GM18858 (cell line): ENCODE measurements around the gene GADL1.

Source experiments
- ATAC-seq: cut with Tn5 transposase; IDR thresholded peaks from one replicate; pipeline ENCODE4 v1.9.1; 2021; ENCODE audit not compliant: unreplicated experiment

GADL1 gene

GRCh38 chr3:30696403-30696819 lies 198.1 kb downstream of the GADL1 start:
- no peak for ATAC-seq

DNA sequence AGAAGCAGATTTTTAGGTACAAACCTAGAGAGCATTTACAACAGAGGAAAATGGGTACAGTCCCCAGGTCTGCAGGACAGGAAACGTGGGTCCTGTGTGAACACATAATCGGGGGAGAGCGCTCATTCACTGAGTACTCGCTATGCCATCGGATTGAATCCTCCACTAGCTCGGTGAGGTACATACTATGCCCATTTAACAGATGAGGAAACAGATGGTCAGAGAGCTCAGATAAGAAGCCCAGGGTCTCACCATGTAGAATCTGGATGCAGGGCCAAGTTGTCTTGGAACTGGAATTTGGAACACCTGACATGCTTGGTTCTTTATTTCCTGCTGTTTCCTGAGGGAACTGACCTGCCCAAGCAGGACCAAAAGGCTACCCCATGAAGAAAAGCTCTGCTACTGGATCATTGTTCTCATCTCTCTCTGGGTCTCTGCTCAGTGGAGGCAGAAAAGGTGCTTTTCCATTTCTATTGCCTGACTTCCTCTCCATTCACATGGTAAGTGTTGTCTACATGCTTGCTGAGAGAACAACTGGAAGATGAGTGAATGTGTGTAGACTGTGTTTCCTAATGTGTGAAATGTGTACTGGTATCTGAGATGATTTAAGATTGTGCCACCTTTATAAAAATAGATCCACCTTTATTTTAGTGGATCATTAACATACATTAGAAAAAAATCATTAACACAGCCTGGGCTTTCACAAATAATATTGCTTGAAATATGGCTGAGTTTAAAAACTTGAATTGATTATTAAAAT lies 199.0 kb downstream of the GADL1 start:
- no peak for ATAC-seq

- no peak for ATAC-seq
Observed at GRCh38 chr3:30694668-30695067, 199.8 kb downstream of the GADL1 start.

GRCh38 chr3:30694148-30694547 lies 200.3 kb downstream of the GADL1 start:
- ATAC-seq = no peak

- peak; percentile 91 for ATAC-seq
Observed at GRCh38 chr3:30693470-30694120, 200.9 kb downstream of the GADL1 start.

- no peak for ATAC-seq
Observed at GRCh38 chr3:30692498-30693130, 201.8 kb downstream of the GADL1 start.

DNA sequence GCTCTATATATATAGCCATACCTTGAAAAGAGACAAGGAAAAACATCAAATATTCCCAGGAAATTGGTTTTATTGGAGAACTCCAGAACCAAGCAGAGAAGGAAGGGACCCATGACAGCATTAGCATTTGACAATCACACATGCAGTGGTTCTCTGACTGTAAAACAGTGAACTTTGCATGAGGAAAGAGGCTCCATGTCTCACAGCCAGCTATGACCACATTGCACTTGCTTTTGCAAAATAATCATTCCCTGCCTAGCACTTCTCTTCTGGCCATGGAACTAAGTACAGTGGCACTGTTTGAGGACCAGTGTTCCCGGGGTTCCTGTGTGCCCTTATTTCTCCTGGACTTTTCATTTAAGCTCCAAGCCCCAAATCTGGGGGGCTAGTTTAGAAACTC lies 202.5 kb downstream of the GADL1 start:
- no peak for ATAC-seq

DNA sequence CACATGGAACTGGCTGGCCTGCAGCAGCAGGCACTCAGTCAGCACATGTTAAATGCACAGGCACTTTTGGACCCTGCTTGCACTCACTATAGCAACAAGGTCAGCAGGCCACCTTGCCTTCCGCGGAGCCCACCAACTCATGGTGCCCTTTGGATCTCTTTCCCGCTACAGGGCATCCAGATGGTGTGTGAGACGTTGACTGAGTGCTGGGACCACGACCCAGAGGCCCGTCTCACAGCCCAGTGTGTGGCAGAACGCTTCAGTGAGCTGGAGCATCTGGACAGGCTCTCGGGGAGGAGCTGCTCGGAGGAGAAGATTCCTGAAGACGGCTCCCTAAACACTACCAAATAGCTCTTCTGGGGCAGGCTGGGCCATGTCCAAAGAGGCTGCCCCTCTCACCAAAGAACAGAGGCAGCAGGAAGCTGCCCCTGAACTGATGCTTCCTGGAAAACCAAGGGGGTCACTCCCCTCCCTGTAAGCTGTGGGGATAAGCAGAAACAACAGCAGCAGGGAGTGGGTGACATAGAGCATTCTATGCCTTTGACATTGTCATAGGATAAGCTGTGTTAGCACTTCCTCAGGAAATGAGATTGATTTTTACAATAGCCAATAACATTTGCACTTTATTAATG lies 203.1 kb downstream of the GADL1 start:
- no peak for ATAC-seq

GRCh38 chr3:30690199-30690598 lies 204.3 kb downstream of the GADL1 start:
- ATAC-seq = no peak

GRCh38 chr3:30688776-30689641 lies 205.5 kb downstream of the GADL1 start:
- no peak for ATAC-seq

GRCh38 chr3:30687930-30688570 lies 206.4 kb downstream of the GADL1 start:
- no peak for ATAC-seq

DNA sequence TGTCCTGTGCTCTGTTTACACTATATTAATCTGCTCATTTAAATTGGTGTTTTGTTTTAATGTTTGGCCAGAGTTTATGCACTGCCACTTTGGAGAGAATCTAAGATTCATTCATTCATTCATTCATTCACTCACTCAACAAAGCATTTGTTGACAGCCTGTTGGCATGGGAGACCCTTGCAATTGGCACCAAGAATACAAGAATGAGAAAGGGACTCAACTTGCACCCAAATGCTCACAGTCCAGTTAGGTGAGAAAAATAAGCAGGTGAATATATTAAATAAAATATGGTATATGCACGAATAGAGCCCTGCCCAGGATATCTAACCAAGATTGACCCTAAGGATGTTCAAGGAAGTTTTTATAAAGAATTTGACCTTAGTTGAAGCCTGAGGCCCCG lies 207.7 kb downstream of the GADL1 start:
- ATAC-seq = no peak

DNA sequence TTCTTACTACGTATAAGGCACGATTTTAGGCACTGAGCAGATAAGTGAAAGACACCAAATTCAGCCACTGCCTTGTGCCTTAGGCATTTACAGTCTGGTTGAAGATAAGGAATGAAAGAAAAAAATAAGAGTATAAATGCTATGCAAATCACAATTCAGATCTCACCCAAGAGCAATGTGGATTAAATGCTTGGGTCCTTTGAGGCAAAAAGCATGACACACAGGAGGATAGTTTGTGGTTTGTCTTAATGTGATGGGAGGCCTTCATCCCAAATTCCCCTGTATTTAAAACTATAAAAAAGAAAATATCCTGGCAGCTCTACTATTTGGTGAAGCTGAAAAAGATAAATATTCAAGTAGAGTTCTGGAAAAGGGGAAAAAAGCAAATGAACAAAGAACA lies 208.3 kb downstream of the GADL1 start:
- ATAC-seq = no peak

DNA sequence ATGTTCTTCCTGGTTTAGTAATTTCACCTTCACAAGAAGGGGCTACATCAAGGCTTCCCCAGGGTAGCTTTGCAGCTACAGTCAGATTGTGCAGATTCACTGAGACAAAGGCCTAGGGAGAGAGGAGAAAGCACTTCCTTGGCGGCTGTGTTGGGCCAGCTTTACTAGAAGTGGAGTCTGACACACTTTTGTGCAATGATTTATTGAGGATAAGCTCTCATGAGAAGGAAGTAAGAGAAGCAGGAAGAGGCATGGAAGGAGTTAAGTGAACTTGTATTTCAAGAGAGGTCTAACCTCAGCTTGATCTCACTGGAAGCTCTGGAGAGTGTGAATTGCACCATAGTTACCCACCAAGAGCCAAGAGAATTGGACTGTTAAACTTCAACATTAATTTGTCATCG lies 209.2 kb downstream of the GADL1 start:
- ATAC-seq = no peak

GRCh38 chr3:30684356-30684755 lies 210.1 kb downstream of the GADL1 start:
- no peak for ATAC-seq

- ATAC-seq = no peak
Observed at GRCh38 chr3:30683769-30684168, 210.7 kb downstream of the GADL1 start.

DNA sequence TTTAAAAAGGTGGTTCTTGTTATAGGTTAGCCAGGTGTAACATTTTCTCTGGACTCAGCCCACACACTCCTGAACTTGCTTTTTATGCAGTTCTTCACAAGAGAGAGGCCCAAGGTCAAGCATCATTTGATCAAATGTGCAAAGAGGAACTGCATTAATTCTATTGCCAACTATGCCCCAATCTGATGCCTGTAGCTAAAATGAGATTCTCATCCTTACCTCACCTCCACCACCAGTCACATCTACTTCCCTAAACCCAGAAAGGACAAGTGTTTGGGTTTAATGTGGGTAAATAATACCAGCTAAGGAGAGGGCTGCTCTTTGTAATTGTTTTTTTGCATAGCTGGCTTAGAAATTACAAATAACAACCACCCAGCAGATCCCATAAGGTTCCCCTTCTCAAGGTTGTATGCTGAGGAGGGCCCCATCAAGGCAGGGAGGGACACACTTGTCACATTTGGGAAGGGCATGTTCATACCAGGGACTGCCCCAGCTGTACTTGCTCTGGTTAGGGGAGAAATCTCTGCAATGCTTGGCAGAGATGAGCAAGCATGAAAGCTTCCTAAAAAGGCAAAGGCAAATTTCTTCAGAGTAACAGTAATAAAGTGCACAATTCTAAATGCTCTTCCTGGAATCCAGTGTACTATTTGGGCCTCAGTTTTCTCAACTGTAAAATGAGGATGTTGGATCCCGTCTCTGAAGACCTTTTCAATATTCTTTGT lies 211.9 kb downstream of the GADL1 start:
- no peak for ATAC-seq

DNA sequence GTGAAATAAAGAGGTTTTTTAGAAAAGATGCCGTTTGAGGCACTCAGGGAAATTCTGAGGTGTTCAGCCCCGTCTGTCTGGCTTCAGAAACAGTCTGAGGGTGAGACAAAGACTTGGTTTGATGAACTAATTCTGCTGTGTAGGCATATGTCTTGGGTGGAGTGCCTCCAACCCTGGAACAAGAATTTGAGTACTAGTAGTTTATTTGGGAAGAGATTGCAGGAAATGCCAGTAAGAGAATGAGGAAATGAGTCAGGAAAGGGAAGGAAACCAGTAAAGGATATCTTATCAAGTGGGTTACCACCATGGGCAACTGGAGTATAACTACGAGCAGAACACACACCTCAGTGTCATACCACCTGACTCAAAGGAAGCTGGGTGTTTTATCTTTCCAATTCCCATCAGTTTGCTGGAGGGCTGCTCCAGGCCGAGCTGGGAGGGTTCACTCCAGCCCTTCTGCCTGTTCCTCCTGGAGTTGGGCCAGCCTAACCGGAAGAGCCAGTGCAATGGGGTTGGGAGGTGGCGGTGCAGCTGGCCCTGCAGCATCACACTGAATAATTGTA lies 212.7 kb downstream of the GADL1 start:
- ATAC-seq = no peak
